Measurements from ENCODE around the gene TARBP1. TPM values are rescaled to one million over a fixed set of nuclear protein-coding genes. Genes with fewer than 3 reads are reported as not detected.
A peak's percentile ranks its signal among the peaks of the same experiment; 100 is the strongest.

The TARBP1 gene
- total and polyA plus RNA-seq, 12 donors, result 9.2 to 79.7 (median 14.4) TPM

- Histone ChIP-seq H3K4me3 (no peak overlapping the region), H3K27me3 (no peaks in the 10 kb centered on the region), H3K36me3 (replicated peaks in 1 of 2) (no peaks in the 10 kb centered on the region), H3K4me1 (replicated peaks in 1 of 2) (peaks cover 10 to 19% of the 10 kb centered on the region in 2 donors), H3K27ac (no peak overlapping the region), H3K9me3 (replicated peaks in 1 of 3) (no peaks in the 10 kb centered on the region)
- intact Hi-C loops (cut with DNase I), result loop anchor here (5.0 to 10.0 kb wide), 4 partner anchors 227 to 595 kb away; no protein-coding TSS in a partner anchor
- TF ChIP-seq, protein P1, sequence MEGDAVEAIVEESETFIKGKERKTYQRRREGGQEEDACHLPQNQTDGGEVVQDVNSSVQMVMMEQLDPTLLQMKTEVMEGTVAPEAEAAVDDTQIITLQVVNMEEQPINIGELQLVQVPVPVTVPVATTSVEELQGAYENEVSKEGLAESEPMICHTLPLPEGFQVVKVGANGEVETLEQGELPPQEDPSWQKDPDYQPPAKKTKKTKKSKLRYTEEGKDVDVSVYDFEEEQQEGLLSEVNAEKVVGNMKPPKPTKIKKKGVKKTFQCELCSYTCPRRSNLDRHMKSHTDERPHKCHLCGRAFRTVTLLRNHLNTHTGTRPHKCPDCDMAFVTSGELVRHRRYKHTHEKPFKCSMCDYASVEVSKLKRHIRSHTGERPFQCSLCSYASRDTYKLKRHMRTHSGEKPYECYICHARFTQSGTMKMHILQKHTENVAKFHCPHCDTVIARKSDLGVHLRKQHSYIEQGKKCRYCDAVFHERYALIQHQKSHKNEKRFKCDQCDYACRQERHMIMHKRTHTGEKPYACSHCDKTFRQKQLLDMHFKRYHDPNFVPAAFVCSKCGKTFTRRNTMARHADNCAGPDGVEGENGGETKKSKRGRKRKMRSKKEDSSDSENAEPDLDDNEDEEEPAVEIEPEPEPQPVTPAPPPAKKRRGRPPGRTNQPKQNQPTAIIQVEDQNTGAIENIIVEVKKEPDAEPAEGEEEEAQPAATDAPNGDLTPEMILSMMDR (IDR thresholded peaks at IDR 0.05), result no peak
- no peak for TF ChIP-seq POLR2A (IDR thresholded peaks at IDR 0.05)
- 97 to 100% (median 98%) methylated on average over 1 of the region's 1 CpG for WGBS, 4 donors
- no peak for DNase-seq
Measured at GRCh38 chr1:234497589-234497988, 18.6 kb upstream of the TARBP1 start.

- intact Hi-C loops (cut with DNase I), result loop anchor here (5.0 to 10.0 kb wide), 4 partner anchors 229 to 597 kb away; no protein-coding TSS in a partner anchor
- no peaks in the 10 kb centered on the region for H3K9me3 ChIP-seq (replicated peaks in 1 of 3)
- H3K36me3 ChIP-seq (replicated peaks in 1 of 2), result no peaks in the 10 kb centered on the region
- WGBS, 4 donors, result 58 to 69% (median 61%) methylated on average over 7 of the region's 7 CpGs
- H3K4me3 ChIP-seq, result no peak overlapping the region
- peak overlapping the region in 1 of 5 donors; percentile 0 for H3K27ac ChIP-seq
- H3K27me3 ChIP-seq, result no peaks in the 10 kb centered on the region
- TF ChIP-seq, protein P1 (IDR thresholded peaks at IDR 0.05), result no peak
- no peak for TF ChIP-seq POLR2A (IDR thresholded peaks at IDR 0.05)
- DNase-seq, result no peak
- peaks cover 10 to 19% of the 10 kb centered on the region in 2 donors for H3K4me1 ChIP-seq (replicated peaks in 1 of 2)
Measured at GRCh38 chr1:234495231-234495990, 16.4 kb upstream of the TARBP1 start.

DNA sequence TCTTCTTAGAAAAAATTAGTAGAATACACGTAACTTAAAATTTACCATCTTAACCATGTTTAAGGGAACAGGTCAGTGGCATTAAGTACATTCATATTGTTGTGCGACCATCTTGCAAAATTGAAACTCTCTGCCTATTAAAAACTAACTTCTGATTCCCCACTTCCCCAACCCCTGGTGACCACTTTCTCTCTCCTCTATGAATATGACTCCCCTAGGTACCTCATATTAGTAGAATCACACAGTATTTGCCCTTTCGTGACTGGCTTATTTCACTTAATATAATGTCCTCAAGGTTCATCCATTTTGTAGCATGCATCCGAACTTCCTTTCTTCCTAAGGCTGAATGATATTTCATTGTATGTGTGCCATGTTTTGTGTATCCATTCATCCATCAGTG is 15.1 kb upstream of the TARBP1 start:
- H3K27ac ChIP-seq, result no peak overlapping the region
- 90 to 94% (median 92%) methylated on average over 4 of the region's 4 CpGs for whole genome bisulfite sequencing, 4 donors
- H3K9me3 ChIP-seq (replicated peaks in 1 of 3), result no peaks in the 10 kb centered on the region
- H3K4me3 ChIP-seq, result no peak overlapping the region
- TF ChIP-seq POLR2A (IDR thresholded peaks at IDR 0.05), result no peak
- TF ChIP-seq, protein P1 (IDR thresholded peaks at IDR 0.05), result no peak
- intact Hi-C loops (cut with DNase I), result loop anchor here (10.0 kb wide), 1 partner anchor 231 kb away; no protein-coding TSS in a partner anchor
- H3K36me3 ChIP-seq (replicated peaks in 1 of 2), result no peaks in the 10 kb centered on the region
- no peak for DNase-seq
- H3K4me1 ChIP-seq (replicated peaks in 1 of 2), result peaks cover 0 to 5% of the 10 kb centered on the region in 2 donors
- H3K27me3 ChIP-seq, result no peaks in the 10 kb centered on the region

- Histone ChIP-seq H3K9me3 (replicated peaks in 1 of 3) (no peaks in the 10 kb centered on the region), H3K27ac (no peak overlapping the region), H3K27me3 (no peaks in the 10 kb centered on the region), H3K36me3 (replicated peaks in 1 of 2) (no peaks in the 10 kb centered on the region), H3K4me1 (replicated peaks in 1 of 2) (peaks cover 0 to 5% of the 10 kb centered on the region in 2 donors), H3K4me3 (no peak overlapping the region)
- intact Hi-C loops (cut with DNase I), result loop anchor here (10.0 kb wide), 1 partner anchor 234 kb away; no protein-coding TSS in a partner anchor
- TF ChIP-seq, protein P1 (IDR thresholded peaks at IDR 0.05), result no peak
- no peak for TF ChIP-seq POLR2A (IDR thresholded peaks at IDR 0.05)
- 75 to 85% (median 81%) methylated on average over 4 of the region's 4 CpGs for whole genome bisulfite sequencing, 4 donors
- peak in 1 of 7 donors; percentile 11 for DNase-seq
Measured at GRCh38 chr1:234490793-234491479, 12.0 kb upstream of the TARBP1 start.

All from adrenal gland (tissue), 12 donors.